Neural progenitor cell (in vitro differentiated cells): ENCODE measurements around the gene GDPD4. TPM values are rescaled to one million over a fixed set of nuclear protein-coding genes. Genes with fewer than 3 reads are reported as not detected.
"Not testable (repeated sequence)": the region's sequence is repeated elsewhere in the genome, so short reads cannot be mapped to it uniquely, and the experiment has no call there.

Experiments used
- DNase-seq: peaks from one replicate; pipeline ENCODE4 v3.0.0-alpha.2; 2016; ENCODE audit warnings: low spot score
- H2AFZ ChIP-seq: fragments of 200-600 bp; sonication (generic); replicated peaks from 2 replicates; pipeline ENCODE4 v1.6.1; 2016; ENCODE audit warnings: antibody characterized with exemption
- H3F3A ChIP-seq: fragments of 200-600 bp; sonication (generic); 2 replicates; pipeline ENCODE4 v1.6.1; 2016; ENCODE audit warnings: antibody characterized with exemption, low read depth
- H3K27ac ChIP-seq: fragments of 200-600 bp; sonication (generic); 2 replicates; pipeline ENCODE4 v1.5.1; 2016; ENCODE audit warnings: mild to moderate bottlenecking
- H3K27me3 ChIP-seq: fragments of 200-600 bp; sonication (generic); 2 replicates; pipeline ENCODE4 v1.6.1; 2016; ENCODE audit warnings: mild to moderate bottlenecking, moderate library complexity
- H3K36me3 ChIP-seq: fragments of 200-600 bp; sonication (generic); 2 replicates; pipeline ENCODE4 v1.5.1; 2016
- H3K4me1 ChIP-seq: fragments of 200-600 bp; sonication (generic); 2 replicates; pipeline ENCODE4 v1.6.1; 2016; ENCODE audit warnings: mixed run types
- H3K4me2 ChIP-seq: fragments of 200-600 bp; sonication (generic); 2 replicates; pipeline ENCODE4 v1.6.1; 2016
- H3K4me3 ChIP-seq: fragments of 200-600 bp; sonication (generic); 2 replicates; pipeline ENCODE4 v1.5.1; 2016
- H3K79me2 ChIP-seq: fragments of 200-600 bp; sonication (generic); 2 replicates; pipeline ENCODE4 v1.6.1; 2016; ENCODE audit warnings: low read depth
- H3K9ac ChIP-seq: fragments of 200-600 bp; sonication (generic); 2 replicates; pipeline ENCODE4 v1.6.1; 2016
- H3K9me3 ChIP-seq: fragments of 200-600 bp; sonication (generic); 2 replicates; pipeline ENCODE4 v1.5.1; 2016; ENCODE audit warnings: low read depth
- H4K20me1 ChIP-seq: fragments of 200-600 bp; sonication (generic); 2 replicates; pipeline ENCODE4 v1.6.1; 2016; ENCODE audit warnings: low read depth
- H3K27ac Mint-ChIP-seq: 3 replicates; pipeline ENCODE4 v1.8.0; 2021; ENCODE audit warnings: mixed read lengths
- H3K27me3 Mint-ChIP-seq: 2 replicates; pipeline ENCODE4 v1.8.0; 2022; ENCODE audit warnings: low read depth, mild to moderate bottlenecking, inconsistent platforms, moderate library complexity, mixed read lengths; ENCODE audit not compliant: insufficient read depth
- H3K36me3 Mint-ChIP-seq: 3 replicates; pipeline ENCODE4 v1.8.0; 2021; ENCODE audit warnings: mixed read lengths
- H3K4me1 Mint-ChIP-seq: 3 replicates; pipeline ENCODE4 v1.8.0; 2021; ENCODE audit warnings: mixed read lengths
- H3K4me3 Mint-ChIP-seq: 3 replicates; pipeline ENCODE4 v1.8.0; 2021; ENCODE audit warnings: mild to moderate bottlenecking, moderate library complexity, mixed read lengths
- H3K9me3 Mint-ChIP-seq: 3 replicates; pipeline ENCODE4 v1.8.0; 2020; ENCODE audit warnings: mixed read lengths
- CTCF ChIP-seq: fragments of 200-600 bp; sonication (generic); IDR thresholded peaks from 2 replicates; pipeline ENCODE4 v1.5.1; 2017; ENCODE audit warnings: antibody characterized with exemption, mild to moderate bottlenecking
- EZH2 ChIP-seq: fragments of 200-600 bp; sonication (generic); IDR thresholded peaks from 2 replicates; pipeline ENCODE4 v1.6.1; 2017; ENCODE audit warnings: antibody characterized with exemption, mild to moderate bottlenecking, moderate library complexity
- EZH2phosphoT487 ChIP-seq: fragments of 200-600 bp; sonication (generic); IDR thresholded peaks from 2 replicates; pipeline ENCODE4 v1.6.1; 2017; ENCODE audit warnings: antibody characterized with exemption
- total RNA-seq: library from RNA; depleted of rRNA; stranded (reverse); fragments of >200 nt; gene quantifications from 2 replicates; pipeline ENCODE4 v1.2.3, GENCODE V29; 2015; ENCODE audit warnings: low replicate concordance

GDPD4 gene
- total RNA-seq, 1 donor from 2014 or later = not detected

DNA sequence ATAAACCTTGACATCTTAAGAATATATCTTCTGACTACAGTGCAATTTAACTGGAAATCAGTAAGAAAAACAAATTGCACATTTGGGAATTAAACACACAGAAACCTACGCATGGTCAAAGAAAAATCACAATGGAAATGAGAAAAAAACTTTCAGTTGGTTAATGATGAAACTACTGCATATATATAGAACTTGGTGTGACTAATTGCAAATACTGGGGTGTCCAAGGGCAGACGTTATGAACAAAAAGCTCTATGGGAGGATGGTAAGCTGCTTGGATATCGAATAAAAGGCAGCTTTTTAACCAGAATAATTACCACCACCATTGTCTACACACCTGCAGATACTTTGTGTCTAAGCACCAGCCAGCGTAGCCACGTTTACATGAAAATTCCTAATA lies 791 bp downstream of the GDPD4 start:
- TF ChIP-seq EZH2phosphoT487 = no peak
- TF ChIP-seq EZH2 = no peak
- TF ChIP-seq CTCF = no peak
- Mint-ChIP-seq H3K9me3 (no peaks in the 10 kb centered on the region), H3K27me3 (peaks cover 2% of the 10 kb centered on the region), H3K4me3 (no peak overlapping the region), H3K27ac (no peak overlapping the region), H3K4me1 (no peaks in the 10 kb centered on the region), H3K36me3 (no peaks in the 10 kb centered on the region)
- no peak overlapping the region for H3K4me2 ChIP-seq
- no peak overlapping the region for H3K27ac ChIP-seq
- H3K9ac ChIP-seq = no peak overlapping the region
- H3K9me3 ChIP-seq = no peaks in the 10 kb centered on the region
- H3F3A ChIP-seq = no peaks in the 10 kb centered on the region
- no peaks in the 10 kb centered on the region for H3K36me3 ChIP-seq
- H3K79me2 ChIP-seq = no peaks in the 10 kb centered on the region
- H4K20me1 ChIP-seq = no peaks in the 10 kb centered on the region
- H2AFZ ChIP-seq = no peak overlapping the region
- H3K27me3 ChIP-seq = no peaks in the 10 kb centered on the region
- H3K4me3 ChIP-seq = no peak overlapping the region
- no peak for DNase-seq
- peaks cover 23% of the 10 kb centered on the region for H3K4me1 ChIP-seq

DNA sequence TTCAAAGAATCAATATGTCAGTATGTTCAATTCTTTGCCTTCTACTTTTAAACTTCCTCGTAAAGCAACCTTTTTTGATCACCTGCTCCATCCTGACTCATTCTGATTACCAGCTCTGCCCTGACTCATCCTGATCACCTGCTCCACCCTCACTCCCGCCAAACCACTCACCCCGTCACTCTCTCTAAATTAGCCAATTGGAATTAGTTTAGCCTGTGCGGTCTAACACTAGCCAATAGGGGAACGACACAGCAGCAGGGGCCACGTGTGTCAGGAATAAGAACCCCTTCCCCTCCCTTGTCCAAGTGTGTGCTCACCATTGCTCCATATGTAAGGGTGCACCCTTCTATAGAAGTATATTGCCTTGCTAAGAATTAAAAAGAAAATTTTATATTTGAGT lies 1.5 kb downstream of the GDPD4 start:
- H3K27me3 Mint-ChIP-seq, H3K4me1 Mint-ChIP-seq, H3K79me2 ChIP-seq, H3K27ac Mint-ChIP-seq, H3K27me3 ChIP-seq, H3K9ac ChIP-seq, H3K9me3 ChIP-seq, H2AFZ ChIP-seq, H3K36me3 ChIP-seq, H3K4me3 ChIP-seq, H3K9me3 Mint-ChIP-seq, H3K4me2 ChIP-seq, H3K36me3 Mint-ChIP-seq, H3K27ac ChIP-seq, DNase-seq, H3F3A ChIP-seq, H4K20me1 ChIP-seq, H3K4me3 Mint-ChIP-seq: not testable (repeated sequence)
- H3K4me1 ChIP-seq = peaks cover 23% of the 10 kb centered on the region

GRCh38 chr11:77299528-77299993 lies 1.9 kb downstream of the GDPD4 start:
- Mint-ChIP-seq H3K9me3 (no peaks in the 10 kb centered on the region), H3K4me1 (no peaks in the 10 kb centered on the region), H3K4me3 (no peak overlapping the region), H3K27ac (no peak overlapping the region), H3K36me3 (no peaks in the 10 kb centered on the region), H3K27me3 (peaks cover 2% of the 10 kb centered on the region)
- no peak overlapping the region for H3K27ac ChIP-seq
- H3K4me2 ChIP-seq = no peak overlapping the region
- no peaks in the 10 kb centered on the region for H3F3A ChIP-seq
- no peaks in the 10 kb centered on the region for H3K79me2 ChIP-seq
- H3K36me3 ChIP-seq = no peaks in the 10 kb centered on the region
- no peak overlapping the region for H2AFZ ChIP-seq
- TF ChIP-seq EZH2 (no peak), CTCF (no peak), EZH2phosphoT487 (no peak)
- no peak for DNase-seq
- no peaks in the 10 kb centered on the region for H4K20me1 ChIP-seq
- H3K9ac ChIP-seq = no peak overlapping the region
- peaks cover 23% of the 10 kb centered on the region for H3K4me1 ChIP-seq
- H3K4me3 ChIP-seq = no peak overlapping the region
- no peaks in the 10 kb centered on the region for H3K27me3 ChIP-seq
- H3K9me3 ChIP-seq = no peaks in the 10 kb centered on the region

DNA sequence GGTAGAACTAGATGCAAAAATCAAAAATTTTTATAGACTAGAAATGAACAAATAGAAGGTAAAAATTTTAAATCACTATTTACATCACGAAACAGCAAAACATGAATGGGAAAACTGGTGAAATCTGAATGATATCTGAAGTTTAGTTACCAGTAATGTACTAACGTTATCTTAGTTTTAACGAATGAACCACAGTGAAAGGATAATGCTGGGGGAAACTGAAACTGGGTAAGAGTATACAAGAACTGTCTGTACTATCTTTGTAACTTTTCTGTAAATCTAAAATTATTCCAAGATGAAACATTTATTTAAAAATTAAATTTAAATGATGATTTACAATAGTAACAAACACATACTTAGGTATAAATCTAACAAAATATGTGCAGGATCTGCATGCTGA lies 7.4 kb downstream of the GDPD4 start:
- H2AFZ ChIP-seq = no peak overlapping the region
- H3K4me3 ChIP-seq = no peak overlapping the region
- no peaks in the 10 kb centered on the region for H3K27me3 ChIP-seq
- no peaks in the 10 kb centered on the region for H3K79me2 ChIP-seq
- no peak overlapping the region for H3K4me2 ChIP-seq
- H3K27ac ChIP-seq = no peak overlapping the region
- Mint-ChIP-seq H3K9me3 (peaks cover 5% of the 10 kb centered on the region), H3K4me3 (no peak overlapping the region), H3K27me3 (peaks cover 4% of the 10 kb centered on the region), H3K4me1 (no peaks in the 10 kb centered on the region), H3K27ac (no peak overlapping the region), H3K36me3 (no peaks in the 10 kb centered on the region)
- no peaks in the 10 kb centered on the region for H3K36me3 ChIP-seq
- H3K4me1 ChIP-seq = peaks cover 8% of the 10 kb centered on the region
- DNase-seq = no peak
- H3K9ac ChIP-seq = no peak overlapping the region
- no peaks in the 10 kb centered on the region for H3K9me3 ChIP-seq
- no peaks in the 10 kb centered on the region for H4K20me1 ChIP-seq
- TF ChIP-seq EZH2phosphoT487 (no peak), CTCF (no peak), EZH2 (no peak)
- no peaks in the 10 kb centered on the region for H3F3A ChIP-seq
